GM18499 (cell line): ENCODE data around the gene CNTNAP2.

ENCODE experiments used
- ATAC-seq: cut with Tn5 transposase; IDR thresholded peaks from one replicate; pipeline ENCODE4 v1.9.1; 2021; ENCODE audit warnings: moderate number of reproducible peaks; ENCODE audit not compliant: insufficient read depth, unreplicated experiment

Gene CNTNAP2

GRCh38 chr7:148121847-148122246 lies 2005.2 kb downstream of the CNTNAP2 start:
- ATAC-seq = no peak

GRCh38 chr7:148124477-148124876 lies 2007.9 kb downstream of the CNTNAP2 start:
- no peak for ATAC-seq

DNA sequence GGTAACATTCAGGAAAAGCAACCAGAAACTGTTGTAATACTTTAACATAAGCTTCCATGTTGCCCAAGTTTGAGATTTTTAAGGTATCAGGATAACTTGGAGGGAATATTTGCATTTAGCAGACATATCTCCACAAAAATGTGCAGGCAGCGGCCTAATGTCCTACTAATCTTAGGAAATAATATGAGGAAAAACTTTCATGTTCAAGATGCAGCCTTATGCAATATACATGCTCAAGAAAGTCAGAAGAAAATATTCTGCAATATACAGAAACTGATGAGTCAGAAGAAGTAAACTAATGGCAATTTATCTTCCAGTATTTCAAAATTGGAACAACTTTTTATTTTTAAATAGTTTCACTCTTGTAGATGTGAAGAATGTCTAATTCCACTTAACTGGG lies 2010.8 kb downstream of the CNTNAP2 start:
- no peak for ATAC-seq

DNA sequence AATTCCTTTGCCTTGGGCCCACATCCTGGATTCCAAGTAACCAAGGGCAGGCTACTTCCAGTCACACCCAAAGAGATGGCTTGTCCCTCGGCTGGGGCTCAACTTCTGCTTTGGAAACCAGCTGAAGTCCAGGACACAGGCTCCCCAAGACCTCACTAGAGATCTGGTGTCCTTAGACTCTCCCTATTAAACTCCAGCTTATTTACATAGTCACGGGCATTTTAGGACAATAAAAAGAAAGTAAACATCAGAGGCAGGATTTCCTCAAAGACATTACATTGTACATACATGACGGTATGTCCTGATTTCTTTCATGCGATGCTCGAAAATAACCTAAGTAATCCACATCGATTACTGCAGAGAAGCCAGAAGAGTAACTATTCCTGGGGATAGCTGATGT lies 2012.4 kb downstream of the CNTNAP2 start:
- no peak for ATAC-seq

- ATAC-seq = no peak
Measured at GRCh38 chr7:148135116-148135515, 2018.5 kb downstream of the CNTNAP2 start.

- ATAC-seq = no peak
Measured at GRCh38 chr7:148135997-148136396, 2019.4 kb downstream of the CNTNAP2 start.

GRCh38 chr7:148142660-148143248 lies 2026.2 kb downstream of the CNTNAP2 start:
- no peak for ATAC-seq

DNA sequence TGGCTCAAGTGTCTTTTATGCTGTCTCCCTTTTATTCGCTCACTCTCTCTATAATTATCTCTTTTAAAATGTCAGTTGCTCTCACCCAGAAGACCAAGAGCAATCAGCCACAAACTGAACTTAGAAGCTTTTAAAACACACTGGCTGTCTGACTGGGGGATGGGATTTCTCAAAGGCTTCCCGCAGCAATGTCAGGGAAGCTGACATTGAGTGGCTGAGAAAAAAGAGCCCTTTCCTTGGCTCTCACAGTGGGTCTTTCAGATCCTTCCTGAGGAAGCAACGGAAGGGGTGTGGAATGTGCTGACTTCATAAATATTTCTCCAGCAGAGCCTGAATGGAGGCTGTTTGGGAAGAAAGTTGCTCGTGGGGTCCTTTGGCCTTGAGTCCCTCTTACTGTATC lies 2028.2 kb downstream of the CNTNAP2 start:
- no peak for ATAC-seq

DNA sequence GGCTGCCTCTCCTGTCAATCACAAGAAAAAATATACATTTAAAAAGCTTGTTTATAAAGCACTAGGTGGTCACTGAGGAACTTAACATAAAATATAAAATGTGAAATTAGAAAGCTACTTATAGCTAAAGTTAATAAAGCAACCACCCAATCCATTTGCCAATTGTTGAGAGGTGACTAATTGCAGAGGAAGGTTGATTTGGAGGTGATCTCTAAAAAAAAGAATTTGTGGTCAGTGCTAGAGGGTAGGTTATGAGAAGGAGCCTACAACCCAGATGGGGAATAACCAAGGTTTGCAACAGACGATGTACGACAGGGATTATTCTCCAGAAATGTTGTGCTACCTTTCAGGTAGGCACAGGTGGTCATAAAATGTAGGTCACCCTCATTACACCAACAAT lies 2029.7 kb downstream of the CNTNAP2 start:
- no peak for ATAC-seq

GRCh38 chr7:148147438-148147837 lies 2030.8 kb downstream of the CNTNAP2 start:
- no peak for ATAC-seq

DNA sequence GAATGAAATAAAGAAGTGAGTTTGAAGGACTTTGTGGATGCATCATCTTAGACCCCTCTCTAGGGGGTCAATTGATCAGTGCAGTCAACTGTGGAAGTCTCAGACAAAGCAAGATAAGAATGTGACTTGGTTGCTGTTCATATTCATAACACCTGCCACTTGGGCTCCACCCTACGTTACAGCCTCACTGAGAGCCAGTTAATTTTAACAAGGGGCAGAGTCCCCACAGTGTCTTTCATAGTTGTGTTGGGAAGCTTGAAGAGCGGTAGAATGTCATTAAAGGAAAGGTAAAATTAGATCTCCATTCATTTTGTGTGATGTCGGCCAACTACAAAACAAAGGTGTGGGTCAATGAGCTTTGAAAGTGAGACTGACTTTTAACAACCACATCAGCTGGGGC lies 2031.9 kb downstream of the CNTNAP2 start:
- ATAC-seq = no peak

- no peak for ATAC-seq
Measured at GRCh38 chr7:148149730-148150129, 2033.1 kb downstream of the CNTNAP2 start.

- no peak for ATAC-seq
Measured at GRCh38 chr7:148151778-148152177, 2035.2 kb downstream of the CNTNAP2 start.

GRCh38 chr7:148153616-148154284 lies 2037.1 kb downstream of the CNTNAP2 start:
- ATAC-seq = no peak

DNA sequence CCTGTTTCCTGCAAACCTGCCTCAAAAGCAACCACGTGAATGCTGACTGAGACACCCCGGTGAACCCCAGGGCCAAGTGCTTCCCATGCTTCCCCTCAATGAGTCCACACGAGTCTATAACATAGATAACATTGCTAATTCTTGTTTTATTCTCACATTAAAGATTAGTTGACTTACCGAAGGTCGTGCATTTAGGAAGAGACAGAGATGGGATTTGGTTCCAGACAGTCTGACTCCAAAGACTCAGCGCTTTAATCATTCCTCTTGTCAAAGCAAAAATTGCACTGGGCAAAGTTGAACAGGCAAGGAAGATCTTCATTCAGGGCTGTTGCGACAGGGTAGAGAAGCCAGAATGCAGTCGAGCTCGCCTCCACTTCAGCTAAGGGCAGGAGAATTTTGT lies 2038.4 kb downstream of the CNTNAP2 start:
- no peak for ATAC-seq

DNA sequence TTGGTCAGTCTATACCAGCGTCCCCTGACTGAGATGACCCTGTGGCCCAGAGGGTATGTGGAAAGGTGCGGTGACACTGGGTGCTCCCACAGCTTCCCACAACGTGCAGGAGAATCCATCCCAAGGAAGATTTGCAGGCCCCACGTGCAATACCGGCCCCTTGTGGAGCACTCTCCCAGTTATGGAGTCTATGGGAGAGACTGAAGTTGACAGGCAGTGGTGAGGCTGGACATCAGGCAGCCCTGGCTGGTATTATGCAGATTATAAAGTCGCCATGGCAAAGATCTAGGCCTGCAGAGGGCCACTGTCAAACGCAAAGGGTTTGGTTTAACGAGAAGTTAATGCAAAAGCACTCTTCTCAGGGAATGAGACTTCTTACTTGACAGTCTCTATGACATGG lies 2039.2 kb downstream of the CNTNAP2 start:
- ATAC-seq = no peak

DNA sequence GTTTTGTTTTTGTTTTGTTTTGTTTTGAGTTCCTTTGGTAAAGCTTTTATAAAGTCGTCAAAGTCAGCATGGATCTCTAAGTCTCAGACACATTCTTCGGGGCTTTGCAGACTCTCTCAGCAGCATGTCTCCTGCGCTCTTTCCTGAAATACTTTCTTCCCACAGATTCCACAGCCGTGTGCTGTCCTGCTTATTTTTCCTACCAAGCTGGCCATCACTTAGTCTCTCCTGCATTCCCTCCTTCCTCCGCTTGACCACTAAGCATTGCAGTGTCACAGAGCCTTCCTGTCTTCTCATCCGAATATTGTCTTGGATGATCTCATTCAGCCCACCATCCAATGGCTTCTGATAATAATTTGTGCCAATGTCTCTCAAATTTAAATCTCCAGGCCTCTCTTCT lies 2039.6 kb downstream of the CNTNAP2 start:
- ATAC-seq = no peak

DNA sequence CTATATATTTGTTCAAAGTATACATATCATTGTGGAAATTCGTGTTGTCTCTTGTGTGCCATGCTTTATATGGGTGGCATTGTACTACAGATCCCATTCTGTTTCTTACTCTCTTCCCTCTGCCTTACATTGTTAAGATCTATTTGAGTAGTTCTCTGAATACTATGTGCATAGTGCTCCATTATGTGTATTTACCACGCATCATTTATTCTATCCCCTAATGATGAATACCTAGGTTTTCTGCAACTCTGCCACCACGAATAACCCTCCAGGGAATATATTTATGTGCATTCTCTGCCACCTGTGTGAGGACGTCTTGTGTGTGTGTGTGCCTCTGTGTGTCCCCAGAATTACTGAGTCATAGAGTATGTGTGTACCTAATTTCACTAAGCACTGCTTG lies 2042.7 kb downstream of the CNTNAP2 start:
- no peak for ATAC-seq

DNA sequence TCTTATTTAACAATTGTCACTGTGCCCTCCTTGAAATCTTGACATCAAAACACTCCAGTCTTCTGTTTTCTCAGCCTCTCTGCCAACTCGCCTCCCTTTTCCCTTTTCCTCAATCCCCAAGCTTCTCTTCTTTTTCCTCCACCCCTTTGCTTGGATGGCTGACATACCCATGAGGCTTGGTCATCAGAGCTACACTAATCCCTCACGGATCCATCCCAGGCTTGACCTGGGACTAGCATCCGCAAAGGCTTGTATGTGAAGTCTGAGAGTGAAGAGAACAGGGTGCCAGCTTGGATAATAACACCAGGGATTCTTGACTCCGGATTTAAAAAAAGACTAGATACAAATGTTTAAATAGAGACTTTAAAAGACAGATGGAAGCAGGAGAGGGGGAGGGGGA lies 2045.2 kb downstream of the CNTNAP2 start:
- no peak for ATAC-seq

GRCh38 chr7:148162808-148163207 lies 2046.2 kb downstream of the CNTNAP2 start:
- ATAC-seq = no peak

- ATAC-seq = no peak
Measured at GRCh38 chr7:148163246-148163645, 2046.6 kb downstream of the CNTNAP2 start.

DNA sequence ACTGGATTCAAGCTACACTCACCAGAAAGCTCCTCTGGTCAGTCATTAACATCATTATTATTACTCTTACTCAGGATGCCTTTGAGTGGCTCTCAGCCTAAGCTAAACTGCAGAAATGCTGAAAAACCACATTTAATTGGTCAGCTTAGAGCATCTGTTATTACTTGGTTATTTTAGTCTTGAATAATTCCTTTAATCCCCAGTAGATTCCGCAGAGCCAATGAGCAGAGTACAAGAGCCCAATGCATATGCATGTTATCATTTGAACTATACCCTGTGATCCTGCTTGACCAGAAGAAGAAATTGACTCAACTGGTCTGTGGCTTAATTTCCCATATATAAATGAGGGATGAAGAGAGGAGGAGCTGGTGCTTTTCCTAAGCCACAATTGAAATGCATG lies 2056.3 kb downstream of the CNTNAP2 start:
- no peak for ATAC-seq
